ENCODE measurements around the gene ANAPC15. TPM values are rescaled to one million over a fixed set of nuclear protein-coding genes. Genes with fewer than 3 reads are reported as not detected.

The ANAPC15 gene
- total and polyA plus RNA-seq, 9 of the 15 experiments (the other 6 are each of a cell fraction or from before 2014, with no cell fraction given): 53.0 to 254 (median 75.7) TPM

DNA sequence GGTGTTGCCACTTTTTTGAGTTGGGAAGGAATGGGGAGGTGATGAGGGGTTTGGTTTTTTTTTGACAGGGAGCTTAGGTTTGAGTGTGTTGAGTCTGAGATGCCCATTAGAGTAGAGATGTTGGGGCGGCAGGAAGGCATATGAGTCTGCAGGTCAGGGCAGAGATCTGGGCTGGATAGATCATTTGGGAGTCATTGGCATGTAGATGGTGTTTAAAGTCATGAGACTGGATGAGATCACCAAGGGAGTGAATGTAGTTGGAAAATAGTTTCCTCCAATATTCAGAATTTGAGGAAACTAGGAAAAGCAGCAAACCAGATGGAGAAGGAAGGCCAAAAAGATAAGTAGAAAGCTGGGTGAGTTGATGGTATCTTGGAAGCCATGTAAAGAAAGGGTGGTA is 2.1 kb upstream of the ANAPC15 start:
- TF ChIP-seq, protein P1, sequence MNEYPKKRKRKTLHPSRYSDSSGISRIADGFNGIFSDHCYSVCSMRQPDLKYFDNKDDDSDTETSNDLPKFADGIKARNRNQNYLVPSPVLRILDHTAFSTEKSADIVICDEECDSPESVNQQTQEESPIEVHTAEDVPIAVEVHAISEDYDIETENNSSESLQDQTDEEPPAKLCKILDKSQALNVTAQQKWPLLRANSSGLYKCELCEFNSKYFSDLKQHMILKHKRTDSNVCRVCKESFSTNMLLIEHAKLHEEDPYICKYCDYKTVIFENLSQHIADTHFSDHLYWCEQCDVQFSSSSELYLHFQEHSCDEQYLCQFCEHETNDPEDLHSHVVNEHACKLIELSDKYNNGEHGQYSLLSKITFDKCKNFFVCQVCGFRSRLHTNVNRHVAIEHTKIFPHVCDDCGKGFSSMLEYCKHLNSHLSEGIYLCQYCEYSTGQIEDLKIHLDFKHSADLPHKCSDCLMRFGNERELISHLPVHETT (CRISPR knock-in tag; conservative IDR thresholded peaks at IDR 0.05 in 1 of 2, IDR thresholded peaks at IDR 0.05 in 1 of 2): peak in 1 of 2 experiments; percentile 39; a peak in 1 of 4 replicates
- TF ChIP-seq KAT2B (IDR thresholded peaks at IDR 0.05; ENCODE audit: low read depth, low read length): no peak
- no peak for TF ChIP-seq HDGF (IDR thresholded peaks at IDR 0.05)
- DNase-seq (ENCODE audit: extremely low read depth in 1 of 4, low spot score in 3 of 4) (no peak), ATAC-seq (no peak), FAIRE-seq (no peak)
- Histone ChIP-seq H3K36me3 (ENCODE audit: control insufficient read depth, insufficient read depth, low read length) (peaks cover 10% of the 10 kb centered on the region; the same call in 2 of the 3 replicates), H4K20me1 (replicated peaks; ENCODE audit: control insufficient read depth, insufficient read depth, low read length) (no peaks in the 10 kb centered on the region), H3K9me3 (replicated peaks; ENCODE audit: control insufficient read depth, insufficient read depth, low read depth, low read length) (no peaks in the 10 kb centered on the region), H3K9ac (ENCODE audit: insufficient read depth in 1 of 2, low read depth in 2 of 2, low read length in 2 of 2) (no peak overlapping the region), H3K4me2 (ENCODE audit: insufficient read depth, low read length) (no peak overlapping the region), H3K27me3 (ENCODE audit: control insufficient read depth in 2 of 2, insufficient read depth in 2 of 2, low read length in 2 of 2) (no peaks in the 10 kb centered on the region), H3K79me2 (ENCODE audit: control insufficient read depth, insufficient read depth, low read length) (peaks cover 3% of the 10 kb centered on the region; the same call in 1 of the 3 replicates), H2AFZ (ENCODE audit: low read depth, low read length) (peak overlapping the region; percentile 56; the same call in 1 of the 2 replicates), H3K9me1 (ENCODE audit: control insufficient read depth, insufficient read depth, low read length) (no peaks in the 10 kb centered on the region), H3K4me1 (replicated peaks in 1 of 2; ENCODE audit: control insufficient read depth in 2 of 2, insufficient read depth in 2 of 2, low read length in 2 of 2) (peaks cover 20 to 42% of the 10 kb centered on the region in 2 experiments), H3K4me3 (no peak overlapping the region), H3K27ac (ENCODE audit: extremely low read depth, low read depth, low read length) (no peak overlapping the region)
- CTCF ChIA-PET (ENCODE audit: low intra/inter-chr PET ratio): no interaction called here
- intact Hi-C loops (cut with micrococcal nuclease) (no loop called here), in situ Hi-C loops (cut with MboI) (no loop called here)
- POLR2A ChIA-PET: no interaction called here
- BruUV-seq (replicated peaks): no TSS peak
- WGBS (ENCODE audit: insufficient coverage, low coverage, missing lambda C conversion rate): 83% methylated on average over 1 of the region's 1 CpG
